Fibroblast of villous mesenchyme (primary cell): Measurements from ENCODE around the gene TMEM185B. TPM values are rescaled to one million over a fixed set of nuclear protein-coding genes. Genes with fewer than 3 reads are reported as not detected.
A peak's percentile ranks its signal among the peaks of the same experiment; 100 is the strongest.
"Not testable (repeated sequence)": the region's sequence is repeated elsewhere in the genome, so short reads cannot be mapped to it uniquely, and the experiment has no call there.

Experiments used
- DNase-seq: peaks from one replicate; pipeline ENCODE4 v3.0.0-alpha.2; 2010; ENCODE audit warnings: low read depth
- H3K4me3 ChIP-seq: 2 replicates; pipeline ENCODE4 v1.5.1; 2011; ENCODE audit warnings: low read depth, mild to moderate bottlenecking, low read length
- total RNA-seq: library from RNA; depleted of rRNA; stranded (reverse); fragments of >200 nt; gene quantifications from 2 replicates; pipeline ENCODE4 v1.2.3, GENCODE V29; 2012
- TF ChIP-seq, protein P1 (sequence below): IDR thresholded peaks from 2 replicates; pipeline ENCODE4 v1.5.1; 2012; ENCODE audit warnings: low read depth, mild to moderate bottlenecking, low read length; ENCODE audit not compliant: insufficient read depth

Gene TMEM185B
- total RNA-seq, 1 donor, result 36.3 TPM

DNA sequence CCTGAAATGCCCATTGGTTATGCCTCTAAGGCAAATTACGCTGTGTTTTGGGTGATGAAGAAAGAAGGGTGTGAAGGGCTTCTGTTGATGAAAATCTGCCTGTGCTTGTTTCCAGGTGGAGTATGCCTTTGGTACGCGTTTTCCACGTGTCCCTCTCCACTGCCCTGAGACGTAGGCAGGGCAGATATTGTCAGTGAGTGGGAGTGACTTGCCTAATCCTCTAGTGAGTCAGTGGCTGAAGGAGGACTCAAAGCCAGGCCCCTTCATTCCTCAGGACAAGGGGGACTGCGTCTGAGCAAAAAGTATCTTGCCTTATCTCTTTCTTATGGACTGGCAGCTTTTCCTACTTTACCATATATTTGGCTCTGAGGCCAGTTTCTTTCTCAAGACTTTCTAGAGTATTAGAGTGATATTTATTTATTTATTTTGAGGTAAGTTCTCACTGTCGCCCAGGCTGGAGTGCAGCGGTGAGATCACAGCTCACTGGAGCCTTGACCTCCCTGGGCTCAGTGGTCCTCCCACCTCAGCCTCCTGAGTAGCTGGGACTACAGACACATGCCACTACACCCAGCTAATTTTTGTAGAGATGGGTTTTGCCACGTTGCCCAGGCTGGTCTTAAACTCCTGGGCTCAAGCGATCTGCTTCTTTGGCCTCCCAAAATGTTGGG, 39.7 kb upstream of the TMEM185B start:
- H3K4me3 ChIP-seq, result no peak overlapping the region
- TF ChIP-seq, protein P1, sequence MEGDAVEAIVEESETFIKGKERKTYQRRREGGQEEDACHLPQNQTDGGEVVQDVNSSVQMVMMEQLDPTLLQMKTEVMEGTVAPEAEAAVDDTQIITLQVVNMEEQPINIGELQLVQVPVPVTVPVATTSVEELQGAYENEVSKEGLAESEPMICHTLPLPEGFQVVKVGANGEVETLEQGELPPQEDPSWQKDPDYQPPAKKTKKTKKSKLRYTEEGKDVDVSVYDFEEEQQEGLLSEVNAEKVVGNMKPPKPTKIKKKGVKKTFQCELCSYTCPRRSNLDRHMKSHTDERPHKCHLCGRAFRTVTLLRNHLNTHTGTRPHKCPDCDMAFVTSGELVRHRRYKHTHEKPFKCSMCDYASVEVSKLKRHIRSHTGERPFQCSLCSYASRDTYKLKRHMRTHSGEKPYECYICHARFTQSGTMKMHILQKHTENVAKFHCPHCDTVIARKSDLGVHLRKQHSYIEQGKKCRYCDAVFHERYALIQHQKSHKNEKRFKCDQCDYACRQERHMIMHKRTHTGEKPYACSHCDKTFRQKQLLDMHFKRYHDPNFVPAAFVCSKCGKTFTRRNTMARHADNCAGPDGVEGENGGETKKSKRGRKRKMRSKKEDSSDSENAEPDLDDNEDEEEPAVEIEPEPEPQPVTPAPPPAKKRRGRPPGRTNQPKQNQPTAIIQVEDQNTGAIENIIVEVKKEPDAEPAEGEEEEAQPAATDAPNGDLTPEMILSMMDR, result no peak
- DNase-seq, result peak; percentile 71

DNA sequence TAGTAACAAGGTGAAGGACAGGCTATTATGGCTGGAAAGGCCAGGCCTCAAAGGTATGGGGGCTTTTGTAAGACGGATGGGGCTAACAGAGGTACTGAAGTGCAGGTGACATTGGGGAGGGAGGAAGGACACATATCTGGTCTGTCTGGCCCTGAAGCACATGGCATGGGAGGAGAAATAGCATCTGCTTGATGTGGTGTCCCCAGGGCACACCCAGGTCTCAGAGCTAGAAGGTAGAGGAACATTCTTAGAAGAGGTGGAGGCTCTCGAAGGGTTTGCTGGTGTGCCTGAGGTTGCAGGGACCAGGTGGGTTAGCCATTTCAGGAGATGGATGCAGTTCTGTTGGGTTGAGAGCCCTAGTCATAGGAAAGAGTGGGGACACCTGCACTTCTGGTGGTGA, 39.0 kb upstream of the TMEM185B start:
- no peak overlapping the region for H3K4me3 ChIP-seq
- no peak for DNase-seq
- TF ChIP-seq, protein P1, result no peak

DNA sequence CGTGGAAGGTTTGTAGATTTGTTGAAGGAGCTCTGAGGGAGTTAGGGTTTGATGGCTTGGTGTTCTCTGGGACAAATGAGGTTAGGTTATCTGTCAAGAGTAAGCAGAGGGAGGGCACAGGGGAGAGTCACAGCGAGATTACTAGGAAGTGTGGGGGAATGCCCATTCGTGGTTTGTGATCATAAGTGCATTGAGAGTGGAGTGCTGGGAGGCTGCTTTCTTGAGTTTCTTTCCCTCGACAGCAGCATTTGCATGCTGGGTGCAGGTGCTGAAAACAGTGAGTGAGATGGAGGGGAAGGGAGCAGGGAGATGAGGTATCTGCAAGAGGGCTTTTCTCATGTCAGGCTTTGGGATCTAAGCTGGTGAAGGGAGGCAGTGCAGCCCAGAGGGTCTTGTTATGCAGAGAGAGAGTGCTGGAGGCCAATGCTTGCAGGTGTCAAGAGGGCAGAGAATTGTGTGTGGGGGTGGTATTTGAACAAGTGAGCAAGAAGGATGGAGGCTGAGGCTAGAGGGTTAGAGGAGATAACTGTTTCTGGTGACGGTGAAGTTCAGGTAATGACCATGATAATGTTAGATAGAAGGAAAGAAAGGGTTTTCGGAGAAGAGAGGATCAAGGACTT, 38.3 kb upstream of the TMEM185B start:
- no peak overlapping the region for H3K4me3 ChIP-seq
- DNase-seq, result no peak
- TF ChIP-seq, protein P1, result no peak

DNA sequence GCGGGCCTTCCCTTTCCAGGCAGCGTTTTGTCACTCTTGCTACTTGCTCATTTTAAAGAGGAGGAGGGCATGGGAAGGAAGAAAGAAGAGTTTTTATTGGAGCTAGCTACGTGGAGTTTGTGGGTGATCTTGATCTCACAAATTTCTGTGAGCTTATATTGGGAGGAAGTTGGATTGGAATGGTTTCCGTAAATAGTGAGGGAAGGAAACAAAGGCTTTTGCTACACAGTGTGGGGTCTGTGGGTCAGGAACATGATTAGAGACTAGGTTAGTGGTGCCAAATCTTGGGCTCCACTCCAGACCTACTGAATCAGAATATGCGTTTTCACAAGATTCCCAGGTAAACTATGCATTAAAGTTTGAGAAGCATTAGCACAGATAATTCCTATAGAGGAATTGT, 37.5 kb upstream of the TMEM185B start:
- TF ChIP-seq, protein P1, result no peak
- H3K4me3 ChIP-seq, result no peak overlapping the region
- no peak for DNase-seq

DNA sequence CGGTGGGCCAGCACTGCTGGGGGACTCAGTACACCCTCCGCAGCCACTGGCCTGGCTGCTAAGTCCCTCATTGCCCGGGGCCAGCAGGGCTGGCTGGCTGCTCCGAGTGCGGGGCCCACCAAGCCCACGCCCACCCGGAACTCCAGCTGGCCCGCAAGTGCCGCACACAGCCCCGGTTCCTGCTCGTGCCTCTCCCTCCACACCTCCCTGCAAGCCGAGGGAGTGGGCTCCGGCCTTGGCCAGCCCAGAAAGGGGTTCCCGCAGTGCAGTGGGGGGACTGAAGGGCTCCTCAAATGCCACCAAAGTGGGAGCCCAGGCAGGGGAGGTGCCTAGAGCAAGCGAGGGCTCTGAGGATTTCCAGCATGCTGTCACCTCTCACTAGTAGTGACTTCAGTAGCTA, 36.7 kb upstream of the TMEM185B start:
- DNase-seq, H3K4me3 ChIP-seq: not testable (repeated sequence)

DNA sequence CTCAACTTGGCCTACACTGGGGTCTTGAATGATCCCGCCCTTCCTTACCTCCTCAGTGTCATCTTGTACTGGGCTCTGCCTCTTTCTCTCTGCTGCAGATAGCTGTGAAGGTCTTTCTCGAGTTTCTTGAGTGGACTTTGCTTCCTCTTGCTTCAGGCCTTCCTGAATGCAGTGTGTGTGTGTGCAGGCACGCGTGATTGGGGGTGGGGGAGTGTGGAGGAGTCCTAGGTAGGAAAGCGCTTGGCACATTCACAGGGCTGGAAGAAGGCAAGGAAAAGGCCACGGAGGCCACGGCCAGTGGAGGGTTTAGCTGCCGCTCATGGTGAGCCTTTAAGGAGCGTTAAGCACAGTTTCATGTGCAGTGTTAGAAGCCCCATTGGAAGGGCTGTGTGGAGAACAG, 35.0 kb upstream of the TMEM185B start:
- DNase-seq, result no peak
- H3K4me3 ChIP-seq, result no peak overlapping the region

DNA sequence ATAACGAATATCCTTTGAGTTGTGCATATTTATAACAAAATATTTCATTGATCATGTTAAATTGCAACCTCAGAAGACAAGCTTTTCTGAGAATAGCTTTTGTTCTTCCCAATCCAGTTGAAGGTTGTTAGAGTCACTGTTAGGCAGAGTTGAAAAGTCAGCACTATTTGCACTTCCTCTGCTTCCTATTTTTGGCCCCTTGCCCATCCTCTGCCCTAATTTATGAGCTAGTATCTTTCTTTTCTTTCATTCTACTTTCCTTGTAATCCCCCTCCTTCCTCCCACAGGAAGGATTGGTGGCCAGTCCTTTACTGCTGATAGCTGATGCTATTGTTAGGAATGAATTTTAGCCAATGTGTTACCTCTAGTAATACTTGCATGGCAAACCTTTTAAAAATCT, 34.3 kb upstream of the TMEM185B start:
- DNase-seq, result no peak
- TF ChIP-seq, protein P1, result no peak
- H3K4me3 ChIP-seq, result no peak overlapping the region

More for the DNA sequence above, 35.0 kb upstream of the TMEM185B start:
- TF ChIP-seq, protein P1, result no peak
